HG03565 (cell line): Measurements from ENCODE around the gene MTA1.

Experiments used
- ATAC-seq: cut with Tn5 transposase; IDR thresholded peaks from one replicate; pipeline ENCODE4 v1.9.1; 2021; ENCODE audit warnings: mild to moderate bottlenecking, moderate library complexity; ENCODE audit not compliant: unreplicated experiment

Gene MTA1

DNA sequence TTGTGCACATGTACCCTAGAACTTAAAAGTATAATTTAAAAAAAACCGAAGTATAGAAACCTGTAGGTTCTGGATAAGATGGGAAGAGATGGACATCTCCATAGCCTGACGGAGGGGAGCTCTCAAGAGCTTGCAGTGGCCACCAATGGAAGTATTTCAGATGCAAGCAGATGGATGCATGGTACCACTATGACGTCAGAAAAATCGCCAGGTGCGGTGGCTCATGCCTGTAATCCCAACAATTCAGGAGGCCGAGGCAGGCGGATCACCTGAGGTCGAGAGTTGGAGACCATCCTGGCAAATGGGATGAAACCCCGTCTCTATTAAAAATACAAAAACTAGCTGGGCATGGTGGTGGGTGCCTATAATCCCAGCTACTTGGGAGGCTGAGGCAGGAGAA lies 17.9 kb upstream of the MTA1 start:
- no peak for ATAC-seq

DNA sequence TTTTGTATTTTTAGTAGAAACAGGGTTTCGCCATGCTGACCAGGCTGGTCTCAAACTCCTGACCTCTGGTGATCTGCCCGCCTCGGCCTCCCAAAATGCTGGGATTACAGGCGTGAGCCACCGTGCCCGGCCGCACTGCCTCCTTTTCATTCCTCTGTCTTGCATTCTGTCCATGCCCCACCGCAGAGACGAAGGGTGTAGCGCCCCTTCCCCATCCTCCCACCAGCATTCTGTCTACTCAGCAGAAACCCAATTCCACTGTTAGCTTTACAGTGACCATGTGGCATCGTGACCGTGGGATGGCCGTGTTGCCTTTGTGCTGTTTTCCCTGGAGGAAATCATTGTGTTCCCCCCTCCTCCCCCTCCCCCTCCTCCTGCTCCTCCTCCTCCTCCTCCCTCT lies 11.0 kb upstream of the MTA1 start:
- no peak for ATAC-seq

DNA sequence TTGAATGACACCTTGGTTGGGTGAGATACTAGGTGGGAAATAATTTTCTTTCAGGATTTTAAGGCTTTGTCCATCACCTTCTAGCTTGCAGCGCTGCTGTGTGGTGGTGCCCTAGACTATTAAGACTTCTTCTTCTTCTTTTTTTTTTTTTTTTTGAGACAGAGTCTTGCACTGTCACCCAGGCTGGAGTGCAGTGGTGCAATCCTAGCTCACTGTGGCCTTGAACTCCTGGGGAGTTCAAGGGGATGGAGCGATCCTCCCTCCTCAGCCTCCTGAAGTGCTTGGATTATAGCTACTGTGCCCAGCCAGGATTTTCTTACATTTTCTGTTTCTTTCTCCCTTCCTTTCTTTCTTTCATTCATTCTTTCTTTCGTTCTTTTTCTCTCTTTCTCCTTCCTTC lies 10.3 kb upstream of the MTA1 start:
- no peak for ATAC-seq

DNA sequence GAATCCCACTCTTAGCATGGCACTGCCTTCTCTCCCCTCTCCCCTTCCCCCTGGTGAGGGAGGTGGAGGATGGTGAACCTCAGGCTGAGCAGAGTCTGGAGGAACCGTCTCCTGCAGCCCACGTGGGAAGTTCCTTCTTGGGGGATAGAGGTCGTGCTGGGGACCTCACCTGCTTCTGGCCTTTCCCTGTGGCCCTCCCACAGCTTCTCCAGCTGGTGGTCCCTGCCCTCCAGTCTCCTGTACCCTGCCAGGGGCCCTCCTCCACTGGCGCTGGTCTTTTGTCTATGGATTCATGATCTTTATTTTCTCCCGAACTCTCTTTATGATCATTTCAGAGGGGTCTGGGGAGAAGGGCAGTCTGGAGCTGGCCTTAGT lies 9.0 kb upstream of the MTA1 start:
- ATAC-seq: no peak

DNA sequence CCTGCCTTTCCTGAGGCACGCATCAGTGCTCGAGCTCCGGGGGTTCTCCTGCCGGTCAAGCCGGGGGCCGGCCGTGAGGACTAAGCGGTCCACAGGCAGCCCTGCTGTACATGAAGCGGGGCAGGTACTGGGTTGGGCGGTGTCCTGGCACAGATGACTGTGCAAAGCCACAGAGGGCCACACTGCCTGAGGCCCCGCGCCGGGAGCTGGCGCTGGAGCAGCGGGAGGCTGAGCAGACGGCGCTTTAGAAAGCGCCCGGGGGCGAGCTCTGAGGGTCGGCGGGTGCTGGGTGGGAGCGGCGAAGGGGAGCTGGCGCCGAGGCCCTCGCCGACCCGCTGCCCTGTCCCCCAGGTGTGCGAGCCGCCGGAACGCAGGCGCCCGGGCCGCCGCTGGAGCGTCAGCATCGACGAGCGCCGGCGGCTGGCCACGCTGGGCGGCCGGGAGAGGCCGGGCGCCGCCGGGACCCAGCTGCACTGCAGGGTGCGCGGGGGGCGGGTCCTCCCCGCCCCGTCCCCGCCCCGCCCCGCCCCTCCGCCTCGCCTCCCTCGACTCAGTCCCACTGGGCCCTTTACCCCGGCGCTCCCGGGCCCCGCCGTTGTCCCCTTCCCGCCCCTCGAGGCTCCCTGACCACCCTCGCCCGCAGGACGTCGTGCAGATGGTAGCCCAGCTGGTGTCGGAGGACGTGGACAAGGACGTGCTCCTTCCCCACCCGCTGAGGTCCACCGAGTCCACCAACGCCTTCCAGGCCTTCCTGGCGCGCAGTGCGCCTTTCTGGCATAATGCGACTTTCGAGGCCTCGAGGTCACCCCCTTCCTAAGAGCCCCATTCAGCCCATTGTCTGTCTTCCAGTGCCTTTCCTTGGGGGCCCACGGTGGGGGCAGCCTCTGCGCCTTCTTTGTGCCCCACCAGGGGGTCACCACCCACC lies 8.3 kb upstream of the MTA1 start:
- no peak for ATAC-seq

DNA sequence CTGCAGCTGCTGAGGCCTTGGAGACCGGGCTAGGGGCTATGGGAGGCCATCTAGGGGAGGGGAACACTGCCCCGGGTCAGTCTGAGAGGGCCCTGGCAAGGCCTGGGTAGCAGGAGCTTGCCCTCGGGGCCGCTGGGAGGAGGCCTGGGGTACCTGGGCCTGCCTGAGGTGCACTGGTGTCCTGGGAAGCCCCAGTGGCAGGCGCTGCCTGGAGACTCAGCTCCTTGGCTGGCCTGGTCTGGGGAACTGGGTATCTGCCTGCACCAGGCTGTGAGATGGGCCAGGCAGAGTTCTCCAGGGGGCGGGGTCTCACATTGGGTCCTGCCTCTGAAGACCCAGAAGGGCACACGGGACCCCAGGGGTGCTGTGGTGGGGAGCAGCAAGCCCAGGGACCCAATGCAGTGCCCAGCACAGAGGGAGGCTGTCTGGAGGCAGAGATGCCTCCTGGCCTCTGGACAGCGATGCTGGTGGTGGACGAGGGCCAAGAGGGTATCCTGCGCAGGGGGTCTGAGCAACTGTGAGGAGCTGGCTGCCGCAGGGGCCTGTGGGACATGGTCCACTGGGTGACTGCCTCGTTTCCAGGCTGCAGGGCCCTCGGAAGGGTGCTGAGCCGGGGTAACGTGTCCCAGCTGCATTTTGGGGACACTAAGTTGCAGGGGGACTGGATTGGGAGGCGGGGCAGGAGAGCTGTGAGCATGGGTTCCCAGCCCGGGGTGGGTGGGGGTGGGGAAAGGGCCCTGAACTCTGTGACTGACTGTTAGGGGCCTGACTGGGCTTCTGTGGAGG lies 7.4 kb upstream of the MTA1 start:
- no peak for ATAC-seq

DNA sequence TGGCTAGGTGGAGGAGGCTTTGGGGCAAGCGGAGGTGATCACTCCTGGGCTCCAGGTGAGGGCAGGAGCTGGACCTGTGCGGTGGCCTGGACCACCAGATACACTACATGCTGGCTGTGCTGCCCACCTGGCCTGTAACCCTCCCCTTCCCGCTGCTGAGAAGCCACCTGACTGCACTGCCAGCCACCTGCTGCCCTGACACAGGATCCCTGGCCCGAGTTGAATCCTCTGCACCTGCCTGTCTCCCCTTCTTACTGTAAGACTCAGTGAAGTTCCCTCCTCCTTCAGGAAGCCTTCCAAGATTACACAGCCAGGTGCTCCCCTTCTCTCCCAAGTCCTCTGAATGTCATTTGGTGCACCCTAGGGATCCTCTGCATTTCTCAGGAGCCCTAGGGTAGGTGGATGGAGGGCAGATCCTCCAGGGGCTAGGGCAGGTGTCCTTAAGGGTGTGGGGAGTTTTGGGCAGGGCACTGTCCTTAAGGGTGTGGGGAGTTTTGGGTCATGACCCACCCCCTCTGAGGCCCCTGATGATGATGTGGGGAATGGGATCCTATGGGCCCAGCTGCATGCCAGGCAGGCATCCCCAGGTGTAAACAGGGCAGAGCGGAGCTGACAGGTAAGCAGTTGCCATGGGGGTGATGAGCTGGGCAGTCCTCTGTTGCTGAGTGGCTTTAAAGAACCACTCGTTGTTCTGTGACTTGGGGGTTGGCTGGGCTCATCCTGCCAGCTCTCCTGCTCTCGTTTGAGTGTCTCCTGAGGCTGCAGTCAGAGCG lies 6.7 kb upstream of the MTA1 start:
- ATAC-seq: no peak

DNA sequence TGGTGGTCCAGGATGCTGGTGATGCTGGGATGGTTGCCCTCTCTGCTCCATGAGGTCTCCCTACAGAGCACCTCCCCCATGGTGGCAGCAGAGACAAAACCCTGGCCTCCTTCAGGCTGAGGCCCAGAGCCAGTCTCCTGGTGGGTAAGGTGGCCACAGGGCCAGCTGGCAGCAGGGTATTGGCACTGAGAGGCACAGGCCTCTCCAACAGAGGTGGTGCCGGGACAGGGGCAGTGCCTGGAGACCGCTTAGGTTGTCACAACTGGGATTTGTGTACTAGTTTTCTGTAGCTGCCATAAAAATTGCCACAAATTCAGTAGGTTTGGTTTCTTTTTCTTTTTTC lies 6.1 kb upstream of the MTA1 start:
- no peak for ATAC-seq

DNA sequence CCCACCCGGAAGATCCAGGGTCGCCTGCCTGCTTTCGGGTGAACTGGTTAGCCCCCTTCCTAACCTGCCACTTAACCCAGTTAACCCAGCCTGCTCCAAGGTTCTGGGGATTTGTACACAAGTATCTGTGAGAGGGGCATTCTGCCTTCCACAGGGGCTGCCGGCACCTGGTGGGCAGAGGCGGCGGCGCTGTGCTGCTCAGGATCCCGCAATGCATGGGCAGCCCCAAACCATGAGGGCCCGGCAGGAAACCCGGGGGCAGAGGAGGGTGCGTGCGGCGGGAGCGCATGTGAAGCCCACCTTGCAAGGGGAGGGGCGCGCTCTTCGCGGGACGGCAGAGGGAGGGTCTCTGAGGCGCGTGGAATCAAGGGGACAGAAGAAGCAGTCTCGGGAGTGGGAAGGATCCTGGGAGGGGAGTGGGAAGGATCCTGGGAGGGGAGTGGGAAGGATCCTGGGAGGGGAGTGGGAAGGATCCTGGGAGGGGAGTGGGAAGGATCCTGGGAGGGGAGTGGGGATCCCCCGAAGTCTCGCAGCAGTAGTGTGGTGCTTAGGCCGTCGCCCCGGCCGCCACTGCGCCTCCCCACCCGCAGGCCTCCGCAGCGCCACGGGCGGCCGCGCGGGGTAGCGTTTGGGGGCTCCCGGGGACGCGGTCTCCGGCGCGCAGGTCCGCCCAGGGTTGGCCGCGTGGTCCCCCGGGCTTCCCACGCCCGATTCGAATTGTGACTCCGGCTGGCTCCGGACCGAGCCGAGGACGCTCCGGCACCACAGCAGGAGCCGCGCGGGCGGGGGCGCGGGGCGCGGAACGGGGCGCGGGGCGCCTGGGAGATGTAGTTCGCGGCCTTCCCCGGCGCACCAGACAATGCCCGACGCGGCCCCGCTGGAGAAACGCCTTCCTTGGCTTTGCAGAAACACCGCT lies 4.9 kb upstream of the MTA1 start:
- no peak for ATAC-seq

DNA sequence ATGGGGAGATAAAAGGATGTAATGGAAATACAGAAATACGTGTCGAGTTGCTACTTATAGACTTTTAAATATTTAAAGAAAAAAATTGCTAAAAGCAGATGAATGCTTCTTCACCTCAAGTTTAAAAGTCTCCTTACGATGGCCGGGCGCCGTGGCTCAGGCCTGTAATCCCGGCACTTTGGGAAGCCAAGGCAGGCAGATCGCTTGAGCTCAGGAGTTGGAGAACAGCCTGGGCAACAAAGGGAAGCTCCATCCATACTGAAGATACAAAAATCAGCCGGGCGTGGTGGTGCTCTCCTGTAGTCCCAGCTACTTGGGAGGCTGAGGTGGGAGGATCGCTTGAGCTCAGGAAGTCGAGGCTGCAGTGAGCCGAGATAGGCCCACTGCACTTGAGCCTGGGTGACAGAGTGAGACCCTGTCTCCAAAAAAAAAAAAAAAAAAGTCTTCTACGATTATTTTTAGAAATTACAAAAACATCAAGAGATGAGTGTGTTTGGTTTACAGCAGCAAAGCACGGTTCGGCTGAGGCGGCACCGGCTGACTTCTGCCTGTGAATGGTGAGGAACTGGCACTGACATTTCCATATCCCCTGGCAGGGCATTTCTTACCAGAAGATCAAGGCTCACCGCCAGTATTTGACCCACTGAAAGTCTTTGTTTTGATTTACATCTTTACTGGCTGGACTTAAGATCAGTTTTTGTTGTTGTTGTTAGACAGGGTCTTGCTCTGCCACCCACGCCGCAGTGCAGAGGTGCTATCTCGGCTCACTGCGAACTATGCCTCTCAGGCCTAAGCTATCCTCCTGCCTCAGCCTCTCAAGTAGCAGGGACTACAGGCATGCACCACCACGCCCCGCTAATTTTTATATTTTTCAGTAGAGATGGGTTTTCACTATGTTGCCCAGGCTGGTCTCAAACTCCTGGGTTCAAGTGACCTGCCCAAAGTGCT lies 3.9 kb upstream of the MTA1 start:
- ATAC-seq: no peak

DNA sequence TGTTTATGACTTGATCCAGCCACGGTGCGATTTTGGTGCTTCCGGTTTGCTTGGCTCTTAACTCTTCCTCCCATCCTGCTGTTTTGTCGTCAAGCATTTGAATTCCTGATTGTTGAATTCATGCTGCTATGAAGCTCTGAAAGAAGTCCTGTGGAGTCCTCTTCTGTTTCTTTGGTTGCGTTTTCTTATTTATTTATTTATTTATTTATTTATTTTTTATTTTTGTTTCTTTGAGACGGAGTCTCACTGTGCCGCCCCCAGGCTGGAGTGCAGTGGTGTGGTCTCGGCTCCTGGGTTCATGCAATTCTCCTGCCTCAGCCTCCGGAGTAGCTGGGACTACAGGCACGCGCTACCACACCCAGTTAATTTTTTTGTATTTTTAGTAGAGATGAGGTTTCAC lies 3.0 kb upstream of the MTA1 start:
- ATAC-seq: no peak

DNA sequence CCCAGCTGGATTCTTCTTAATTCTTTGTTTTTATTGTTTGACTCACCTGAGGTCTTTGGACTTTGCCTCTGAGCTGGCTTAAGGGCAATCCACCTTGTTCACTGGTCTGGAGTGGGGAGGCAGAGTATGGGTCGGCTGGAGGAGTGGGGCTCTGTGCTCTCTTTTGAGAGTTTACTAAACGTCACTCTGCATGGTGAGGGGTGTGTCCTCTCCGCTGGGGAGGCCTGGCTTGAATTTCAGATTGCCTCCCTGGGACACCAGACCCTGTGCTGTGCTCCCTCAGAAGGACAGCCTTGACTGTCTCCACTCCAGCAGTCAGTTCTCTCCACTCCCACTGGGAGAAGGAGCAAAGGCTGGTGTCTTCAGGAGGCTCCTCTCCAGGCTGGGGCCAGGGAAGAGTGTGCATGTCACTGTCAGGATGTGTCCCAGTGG lies 1.9 kb upstream of the MTA1 start:
- no peak for ATAC-seq

DNA sequence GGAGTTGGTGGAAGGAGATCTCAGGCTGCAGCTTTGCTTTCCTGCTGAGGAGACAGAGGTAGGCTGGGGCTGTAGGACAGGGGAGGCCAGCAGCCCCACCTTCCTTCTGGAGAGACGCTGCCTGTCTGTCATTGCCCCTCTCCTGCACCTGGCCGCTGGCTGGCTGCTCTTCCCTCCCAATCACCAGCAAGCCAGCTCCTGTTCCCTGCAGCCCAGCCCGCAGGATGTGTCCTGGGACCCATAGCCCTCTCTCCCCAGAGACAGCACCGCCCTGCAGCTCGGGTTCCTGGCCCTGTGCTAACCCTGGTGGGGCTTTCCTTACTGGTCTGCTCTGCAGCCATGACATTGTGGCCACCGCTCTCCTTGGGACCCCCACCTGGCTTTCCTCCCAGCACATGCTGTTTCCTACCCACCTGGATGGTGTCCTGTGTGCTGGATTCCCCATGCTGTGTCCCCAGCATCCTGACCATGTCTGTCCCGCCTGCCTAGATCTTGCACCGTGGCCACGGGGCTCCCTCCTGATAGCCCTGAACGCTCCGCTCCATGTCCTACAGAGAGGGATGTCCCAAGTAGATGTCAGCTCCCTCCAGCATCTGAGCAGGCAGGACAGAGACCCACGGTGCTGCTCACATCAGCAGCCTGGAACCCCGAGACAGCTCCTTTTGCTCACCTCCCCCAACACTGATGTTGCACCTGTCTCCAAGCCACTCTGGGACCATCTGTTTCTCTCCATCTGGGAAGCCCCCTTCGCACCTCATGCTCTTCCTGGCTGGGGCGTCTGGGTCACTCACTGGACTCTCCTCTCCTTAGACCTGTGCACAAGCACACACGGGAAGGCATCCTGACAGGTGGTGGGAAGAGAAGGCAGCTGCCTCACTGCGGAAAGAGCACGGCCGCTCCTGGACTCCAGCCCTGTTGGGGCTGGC lies 1.1 kb upstream of the MTA1 start:
- no peak for ATAC-seq

DNA sequence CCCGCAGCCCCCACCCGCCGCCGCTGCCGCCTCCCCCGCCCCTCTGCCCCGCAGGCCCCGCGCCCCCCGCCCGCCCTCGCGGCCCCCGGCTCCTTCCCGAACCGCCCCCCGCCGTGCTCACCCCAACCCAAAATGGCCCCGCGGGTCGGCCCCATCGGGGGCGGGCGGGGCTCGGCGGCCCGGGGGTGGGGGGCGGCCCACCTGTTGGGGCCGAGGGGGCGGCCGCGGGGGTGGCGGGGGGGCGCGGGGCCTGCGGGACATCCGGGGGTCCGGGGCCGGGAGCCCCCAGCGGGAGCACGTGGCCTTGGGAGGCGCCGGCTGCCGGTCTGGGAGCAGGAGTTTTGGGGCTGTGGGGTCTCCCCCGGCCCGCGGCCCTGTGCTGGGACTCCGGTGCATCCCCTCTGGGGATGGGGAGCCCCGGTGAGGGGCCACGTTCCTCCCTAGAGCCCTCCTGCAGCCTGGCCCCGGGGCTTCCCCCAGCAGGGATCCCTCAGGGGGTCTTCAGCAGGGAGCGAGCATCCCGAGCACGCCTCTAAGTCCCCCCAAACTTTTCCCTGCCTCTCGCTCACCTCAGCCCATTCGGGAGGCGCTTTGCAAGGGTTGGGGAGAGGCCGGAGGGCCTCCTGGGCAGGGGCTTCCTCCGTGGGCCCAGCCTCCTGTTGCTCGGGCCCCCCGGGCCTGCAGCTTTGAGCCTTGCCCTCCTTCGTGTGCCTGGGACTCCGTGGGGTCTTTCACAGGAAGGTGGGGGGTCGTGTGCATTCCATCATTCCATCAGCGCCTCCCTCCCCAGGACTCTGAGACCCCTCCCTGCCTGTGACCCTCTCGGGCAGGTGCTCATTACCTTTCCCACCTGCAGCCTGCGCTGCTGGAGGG lies 710 bp downstream of the MTA1 start:
- no peak for ATAC-seq

DNA sequence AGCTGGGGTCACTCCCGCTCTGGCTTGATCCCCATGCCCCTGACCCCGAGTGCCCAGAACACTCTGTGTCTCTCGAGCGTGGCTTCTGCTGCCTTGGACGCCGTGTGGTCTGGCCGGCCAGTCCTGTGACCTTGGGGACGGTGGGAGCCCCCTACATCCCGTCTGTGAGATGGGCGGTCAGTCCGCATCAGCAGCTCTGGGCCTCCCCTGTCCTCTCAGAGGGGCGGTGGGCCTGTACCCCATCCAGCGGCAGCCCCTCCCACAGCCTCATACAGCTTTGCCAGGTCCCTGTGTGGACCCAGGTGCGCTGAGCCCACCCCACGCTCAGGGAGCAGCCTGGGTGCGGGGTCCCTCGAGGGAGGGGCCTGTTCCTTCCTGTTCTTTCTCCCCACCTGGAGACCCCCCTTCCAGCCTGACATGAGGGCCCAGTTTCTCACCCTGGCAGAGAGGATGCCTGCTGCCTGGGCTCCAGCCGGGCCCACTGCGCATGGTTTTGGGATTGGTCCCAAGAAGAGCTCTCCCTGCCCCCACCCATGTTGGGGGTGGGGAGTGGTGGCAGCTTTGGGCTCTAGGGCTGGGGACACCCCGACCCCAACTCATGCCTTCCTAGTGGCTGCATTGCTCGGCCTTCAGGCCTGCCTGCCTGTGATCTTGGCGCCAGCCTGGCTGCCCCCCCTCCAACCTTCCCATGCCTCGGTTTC lies 1.5 kb downstream of the MTA1 start:
- ATAC-seq: no peak

DNA sequence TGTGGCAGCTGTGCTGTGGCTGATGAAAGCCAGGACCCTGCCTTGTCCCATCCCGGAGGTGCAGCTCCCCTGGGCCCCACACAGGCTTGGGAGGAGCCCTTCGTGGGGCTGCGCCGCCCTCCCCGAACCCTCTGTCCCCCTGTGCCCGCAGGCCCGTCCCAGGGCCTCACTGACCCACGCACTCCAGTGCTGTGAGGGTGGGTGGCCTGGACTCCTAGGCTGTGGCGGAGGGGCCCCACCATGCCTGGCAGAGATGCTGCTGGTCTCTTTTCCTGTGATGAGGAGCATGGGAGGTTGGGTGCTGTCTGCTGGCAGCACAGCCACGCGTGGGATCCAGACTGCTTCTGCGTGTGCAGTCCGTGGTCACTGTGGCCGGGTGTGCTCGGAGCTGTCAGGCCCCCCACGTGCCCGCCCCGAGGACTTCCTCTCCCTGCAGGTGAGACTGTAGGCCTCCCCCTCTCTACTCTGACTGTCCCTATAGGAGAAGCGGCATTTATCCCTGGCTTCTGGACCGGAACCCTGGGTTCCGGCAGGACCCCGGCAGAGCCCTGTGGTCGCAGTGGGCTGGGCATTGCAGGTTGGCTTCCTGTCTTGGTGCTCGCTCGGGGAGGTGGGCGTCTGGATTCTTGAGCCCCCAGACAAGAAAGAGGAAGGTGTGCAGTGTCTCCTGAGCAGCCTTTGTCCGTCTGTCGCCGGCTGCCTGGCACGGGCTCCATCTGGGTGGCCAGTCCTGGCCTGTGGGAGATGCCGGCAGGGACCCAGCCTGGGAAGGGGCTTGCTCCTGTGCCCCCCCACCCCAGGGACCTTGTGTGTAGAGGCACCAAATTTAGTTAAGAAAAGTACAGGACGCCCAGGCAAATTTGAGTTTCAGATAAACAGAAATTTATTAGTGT lies 2.3 kb downstream of the MTA1 start:
- no peak for ATAC-seq
